HCEC 1CT (cell line): ENCODE data around the gene MASTL.

Source experiments
- DNase-seq: peaks from one replicate; pipeline ENCODE4 v3.0.0-alpha.2; 2017

Gene MASTL

GRCh38 chr10:27225642-27226257, 70.6 kb downstream of the MASTL start:
- no peak for DNase-seq

- DNase-seq, result no peak
Measured at GRCh38 chr10:27230022-27230421, 74.9 kb downstream of the MASTL start.

GRCh38 chr10:27235706-27236105, 80.6 kb downstream of the MASTL start:
- DNase-seq, result no peak
